T-cell (primary cell): ENCODE results near the gene IRF3. TPM values are rescaled to one million over a fixed set of nuclear protein-coding genes. Genes with fewer than 3 reads are reported as not detected.

Source experiments
- ATAC-seq, 4 experiments: fragments of 200-7000 bp in 3 of 4; fragments of 150-1000 bp in 1 of 4; cut with Tn5 transposase; replicated peaks in 1 of 4; 1 replicate in 3 of 4; 2 replicates in 1 of 4; pipeline ENCODE4 v1.10.0; 2021; ENCODE audit warnings: moderate library complexity in 3 of 4, mild to moderate bottlenecking in 2 of 4, moderate number of reproducible peaks in 1 of 4
- CTCF ChIA-PET, 2 donors: fragments of 300-600 bp; sonication (Branson Sonifier 250); formaldehyde crosslinking; loops; one replicate each; lab custom pipeline; 2022; ENCODE audit warnings: antibody characterized with exemption in 2 of 2; lab: Charles Lee
- POLR2A ChIA-PET, 2 donors: fragments of 300-600 bp; sonication (Branson Sonifier 250); formaldehyde crosslinking; loops; one replicate each; lab custom pipeline; 2022; ENCODE audit warnings: antibody characterized with exemption in 2 of 2; lab: Charles Lee
- DNase-seq, 35 experiments: peaks; one replicate each; pipeline versions ENCODE4 v3.0.0 to v3.0.0-alpha.2; 2013 to 2023
- H3K27ac ChIP-seq: one replicate; pipeline ENCODE4 v1.5.1; 2013; ENCODE audit warnings: low read length
- H3K27me3 ChIP-seq, 2 experiments: replicated peaks in 1 of 2; 1 replicate in 1 of 2; 2 replicates in 1 of 2; pipeline versions ENCODE4 v1.6.1 to v1.7.0; 2013; ENCODE audit warnings: low read length in 1 of 2, mixed read lengths in 1 of 2; ENCODE audit not compliant: control insufficient read depth in 2 of 2, insufficient read depth in 2 of 2; ENCODE audit errors: extremely low read depth in 1 of 2
- H3K36me3 ChIP-seq, 2 donors: 1 replicate in 1 of 2; 2 replicates in 1 of 2; pipeline versions ENCODE4 v1.6.1 to v1.7.0; 2013; ENCODE audit warnings: low read length in 1 of 2; ENCODE audit not compliant: control insufficient read depth in 2 of 2, insufficient read depth in 1 of 2; ENCODE audit errors: extremely low read depth in 1 of 2
- H3K4me1 ChIP-seq, 2 experiments: 1 replicate in 1 of 2; 2 replicates in 1 of 2; pipeline versions ENCODE4 v1.6.1 to v1.7.0; 2013; ENCODE audit warnings: low read length in 2 of 2, mixed read lengths in 1 of 2; ENCODE audit not compliant: insufficient read depth in 2 of 2, control insufficient read depth in 1 of 2; ENCODE audit errors: extremely low read depth in 1 of 2
- H3K4me3 ChIP-seq, 2 donors: 1 replicate in 1 of 2; 2 replicates in 1 of 2; pipeline versions ENCODE4 v1.5.1 to v1.7.0; 2013; ENCODE audit warnings: mild to moderate bottlenecking in 2 of 2, low read length in 1 of 2, moderate library complexity in 1 of 2; ENCODE audit not compliant: control insufficient read depth in 1 of 2; ENCODE audit errors: extremely low read depth in 1 of 2
- H3K9me3 ChIP-seq: 2 replicates; pipeline ENCODE4 v1.7.0; 2013
- H3K27ac Mint-ChIP-seq, 2 donors: one replicate each; pipeline ENCODE4 v1.8.0; 2020 to 2021; ENCODE audit warnings: mild to moderate bottlenecking in 2 of 2, mixed read lengths in 2 of 2
- H3K27me3 Mint-ChIP-seq, 2 donors: one replicate each; pipeline ENCODE4 v1.8.0; 2021 to 2022; ENCODE audit warnings: mixed read lengths in 2 of 2
- H3K36me3 Mint-ChIP-seq: one replicate; pipeline ENCODE4 v1.8.0; 2021; ENCODE audit warnings: mixed read lengths
- H3K4me1 Mint-ChIP-seq, 3 donors: one replicate each; pipeline ENCODE4 v1.8.0; 2020 to 2022; ENCODE audit warnings: mixed read lengths in 3 of 3, mild to moderate bottlenecking in 1 of 3
- H3K4me3 Mint-ChIP-seq, 3 donors: one replicate each; pipeline ENCODE4 v1.8.0; 2020 to 2022; ENCODE audit warnings: mild to moderate bottlenecking in 3 of 3, mixed read lengths in 3 of 3, moderate library complexity in 3 of 3
- H3K9me3 Mint-ChIP-seq, 3 donors: one replicate each; pipeline ENCODE4 v1.8.0; 2020 to 2022; ENCODE audit warnings: mixed read lengths in 3 of 3
- WGBS: methylation state at CpG from one replicate; pipeline ENCODE4 v1.1.5; 2013; ENCODE audit warnings: missing lambda C conversion rate; ENCODE audit not compliant: insufficient coverage; 5-methylcytosine and 5-hydroxymethylcytosine counted together
- total RNA-seq, 35 experiments: library from RNA in 6 of 35; stranded (reverse) in 6 of 35; fragments of 120-200 nt in 1 of 35; gene quantifications; one replicate each; pipeline versions ENCODE4 v1.2.1 to v1.2.4 and lab custom pipeline; 2013 to 2026

The IRF3 gene
- total RNA-seq, 5 donors from 2014 or later (not counting 1 experiment from before 2014, with no cell fraction given), result 191 to 376 (median 350) TPM

- H3K36me3 ChIP-seq, result peaks cover under 1 to 10% of the 10 kb centered on the region in 2 donors
- DNase-seq (peak; percentile 93 to 100 (median 96)), ATAC-seq (peak; percentile 76 to 78 (median 78))
- Mint-ChIP-seq H3K27me3 (no peaks in the 10 kb centered on the region), H3K4me3 (peak overlapping the region; percentile 94 to 100 (median 97)), H3K9me3 (no peaks in the 10 kb centered on the region), H3K27ac (peak overlapping the region; percentile 97 to 100), H3K36me3 (peaks cover 5% of the 10 kb centered on the region), H3K4me1 (peaks cover 36 to 51% (median 43%) of the 10 kb centered on the region in 3 donors)
- H3K27ac ChIP-seq, result peak overlapping the region; percentile 99
- CTCF ChIA-PET, result interaction anchor here (0.5 to 3.4 kb wide), 11 partner anchors 9 to 1067 kb away, joined by 3 to 26 read pairs (median 4); partner anchors contain the start of genes GYS1 (in 1 of the 2), RRAS (in 1 of the 2), RUVBL2 (in 1 of the 2) and SCAF1 (in 1 of the 2)
- WGBS, result under 1% methylated on average over 26 of the region's 34 CpGs
- no peaks in the 10 kb centered on the region for H3K9me3 ChIP-seq
- peaks cover 4 to 54% of the 10 kb centered on the region in 2 experiments for H3K4me1 ChIP-seq
- no peaks in the 10 kb centered on the region for H3K27me3 ChIP-seq
- POLR2A ChIA-PET, result interaction anchor here in 1 of 2 donors (0.5 to 1.9 kb wide), 5 partner anchors 12 to 242 kb away, joined by 3 to 10 read pairs (median 5); partner anchors contain the start of genes RCN3 and RRAS
- H3K4me3 ChIP-seq, result peak overlapping the region; percentile 88 to 97
Measured at GRCh38 chr19:49676784-49677230, 11.2 kb upstream of the IRF3 start.

GRCh38 chr19:49676136-49676783 lies 10.6 kb upstream of the IRF3 start:
- Histone ChIP-seq H3K27ac (peak overlapping the region; percentile 99), H3K36me3 (peaks cover 4% of the 10 kb centered on the region in 2 donors), H3K27me3 (no peaks in the 10 kb centered on the region), H3K4me3 (peak overlapping the region; percentile 88 to 97), H3K9me3 (no peaks in the 10 kb centered on the region), H3K4me1 (peaks cover 4 to 51% of the 10 kb centered on the region in 2 experiments)
- H3K36me3 Mint-ChIP-seq, result peaks cover 5% of the 10 kb centered on the region
- no peaks in the 10 kb centered on the region for H3K9me3 Mint-ChIP-seq
- ChIA-PET CTCF (interaction anchor here (0.5 to 3.4 kb wide), 18 partner anchors 8 to 1066 kb away, joined by 3 to 26 read pairs (median 4); partner anchors contain the start of genes GYS1 (in 1 of the 2), NOSIP (in 1 of the 2), RRAS (in 1 of the 2) and RUVBL2 (in 1 of the 2)), POLR2A (interaction anchor here in 1 of 2 donors (0.5 to 1.9 kb wide), 4 partner anchors 12 to 149 kb away, joined by 4 to 10 read pairs (median 6); partner anchors contain the start of genes RCN3 and RRAS)
- ATAC-seq (peak in 1 of 4 experiments; percentile 4), DNase-seq (peak in 15 of 35 experiments; percentile 16 to 60 (median 37))
- H3K4me3 Mint-ChIP-seq, result peak overlapping the region; percentile 94 to 100 (median 97)
- no peaks in the 10 kb centered on the region for H3K27me3 Mint-ChIP-seq
- peaks cover 36 to 51% (median 43%) of the 10 kb centered on the region in 3 donors for H3K4me1 Mint-ChIP-seq
- WGBS, result 8% methylated on average over 20 of the region's 27 CpGs
- H3K27ac Mint-ChIP-seq, result peak overlapping the region; percentile 97 to 100

GRCh38 chr19:49672131-49672919 lies 6.7 kb upstream of the IRF3 start:
- ChIA-PET POLR2A (no interaction called here), CTCF (interaction anchor here (0.6 to 1.5 kb wide), 2 partner anchors 166 to 167 kb away, joined by 4 to 6 read pairs; no protein-coding TSS in a partner anchor)
- ATAC-seq (no peak), DNase-seq (peak in 34 of 35 experiments; percentile 42 to 83 (median 67))
- Mint-ChIP-seq H3K4me1 (peaks cover 17 to 23% (median 22%) of the 10 kb centered on the region in 3 donors), H3K27ac (peak overlapping the region; percentile 29 to 48), H3K9me3 (no peaks in the 10 kb centered on the region), H3K4me3 (no peak overlapping the region), H3K36me3 (peaks cover 4% of the 10 kb centered on the region), H3K27me3 (no peaks in the 10 kb centered on the region)
- H3K4me1 ChIP-seq, result peaks cover 0 to 16% of the 10 kb centered on the region in 2 experiments
- no peak overlapping the region for H3K4me3 ChIP-seq
- H3K27me3 ChIP-seq, result no peaks in the 10 kb centered on the region
- H3K27ac ChIP-seq, result no peak overlapping the region
- peaks cover 4% of the 10 kb centered on the region in 2 donors for H3K36me3 ChIP-seq
- WGBS, result 40% methylated on average over 26 of the region's 28 CpGs
- no peaks in the 10 kb centered on the region for H3K9me3 ChIP-seq

GRCh38 chr19:49669516-49669915 lies 3.9 kb upstream of the IRF3 start:
- DNase-seq (no peak), ATAC-seq (no peak)
- no peak overlapping the region for H3K27ac ChIP-seq
- Mint-ChIP-seq H3K36me3 (peaks cover 4% of the 10 kb centered on the region), H3K27ac (no peak overlapping the region), H3K27me3 (no peaks in the 10 kb centered on the region), H3K4me3 (no peak overlapping the region), H3K9me3 (no peaks in the 10 kb centered on the region), H3K4me1 (peaks cover 20 to 35% (median 34%) of the 10 kb centered on the region in 3 donors)
- H3K36me3 ChIP-seq, result peaks cover 4% of the 10 kb centered on the region in 2 donors
- ChIA-PET POLR2A (no interaction called here), CTCF (no interaction called here)
- 97% methylated on average over 3 of the region's 3 CpGs for WGBS
- H3K4me3 ChIP-seq, result no peak overlapping the region
- peaks cover 4 to 21% of the 10 kb centered on the region in 2 experiments for H3K4me1 ChIP-seq
- H3K27me3 ChIP-seq, result no peaks in the 10 kb centered on the region
- no peaks in the 10 kb centered on the region for H3K9me3 ChIP-seq

- peak overlapping the region; percentile 93 to 100 (median 99) for H3K4me3 Mint-ChIP-seq
- ChIA-PET CTCF (interaction anchor here in 1 of 2 donors (0.6 to 1.1 kb wide), 2 partner anchors 9 to 13 kb away, joined by 3 to 5 read pairs; partner anchors contain the start of gene PRMT1), POLR2A (no interaction called here)
- DNase-seq (no peak), ATAC-seq (no peak)
- Histone ChIP-seq H3K27me3 (no peaks in the 10 kb centered on the region), H3K36me3 (peaks cover 11 to 14% of the 10 kb centered on the region in 2 donors), H3K4me1 (peaks cover 4 to 39% of the 10 kb centered on the region in 2 experiments), H3K27ac (no peak overlapping the region), H3K4me3 (no peak overlapping the region), H3K9me3 (no peaks in the 10 kb centered on the region)
- H3K36me3 Mint-ChIP-seq, result peaks cover 4% of the 10 kb centered on the region
- H3K27me3 Mint-ChIP-seq, result no peaks in the 10 kb centered on the region
- peak overlapping the region in 1 of 2 donors; percentile 55 for H3K27ac Mint-ChIP-seq
- H3K9me3 Mint-ChIP-seq, result no peaks in the 10 kb centered on the region
- H3K4me1 Mint-ChIP-seq, result peaks cover 39 to 48% (median 44%) of the 10 kb centered on the region in 3 donors
- 100% methylated on average over 1 of the region's 2 CpGs for WGBS
Measured at GRCh38 chr19:49667473-49667872, 1.8 kb upstream of the IRF3 start.
